Measurements from ENCODE around the gene NRG2.

DNA sequence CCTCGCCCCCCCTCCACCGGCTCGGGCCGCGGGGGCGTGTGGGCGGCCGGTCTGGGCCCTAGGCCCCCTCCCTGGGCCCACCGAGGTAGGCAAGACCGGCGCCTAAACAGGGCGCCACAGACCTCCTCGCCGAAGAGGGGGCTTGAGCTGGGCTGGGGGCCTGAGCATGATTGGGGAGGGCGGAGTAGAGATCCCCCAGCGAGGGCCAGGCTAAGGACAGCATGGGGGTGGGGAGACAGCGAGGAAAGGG, 138.6 kb downstream of the NRG2 start:
- TF ChIP-seq, protein P1, sequence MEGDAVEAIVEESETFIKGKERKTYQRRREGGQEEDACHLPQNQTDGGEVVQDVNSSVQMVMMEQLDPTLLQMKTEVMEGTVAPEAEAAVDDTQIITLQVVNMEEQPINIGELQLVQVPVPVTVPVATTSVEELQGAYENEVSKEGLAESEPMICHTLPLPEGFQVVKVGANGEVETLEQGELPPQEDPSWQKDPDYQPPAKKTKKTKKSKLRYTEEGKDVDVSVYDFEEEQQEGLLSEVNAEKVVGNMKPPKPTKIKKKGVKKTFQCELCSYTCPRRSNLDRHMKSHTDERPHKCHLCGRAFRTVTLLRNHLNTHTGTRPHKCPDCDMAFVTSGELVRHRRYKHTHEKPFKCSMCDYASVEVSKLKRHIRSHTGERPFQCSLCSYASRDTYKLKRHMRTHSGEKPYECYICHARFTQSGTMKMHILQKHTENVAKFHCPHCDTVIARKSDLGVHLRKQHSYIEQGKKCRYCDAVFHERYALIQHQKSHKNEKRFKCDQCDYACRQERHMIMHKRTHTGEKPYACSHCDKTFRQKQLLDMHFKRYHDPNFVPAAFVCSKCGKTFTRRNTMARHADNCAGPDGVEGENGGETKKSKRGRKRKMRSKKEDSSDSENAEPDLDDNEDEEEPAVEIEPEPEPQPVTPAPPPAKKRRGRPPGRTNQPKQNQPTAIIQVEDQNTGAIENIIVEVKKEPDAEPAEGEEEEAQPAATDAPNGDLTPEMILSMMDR (IDR thresholded peaks at IDR 0.05), result no peak
- TF ChIP-seq ZFX (IDR thresholded peaks at IDR 0.05; ENCODE audit: borderline replicate concordance), result no peak

Measured in 22Rv1 (cell line).